HG03066 (cell line): ENCODE data around the gene EFNA5.

Source experiments
- ATAC-seq: cut with Tn5 transposase; IDR thresholded peaks from one replicate; pipeline ENCODE4 v1.9.1; 2021; ENCODE audit warnings: low read depth; ENCODE audit not compliant: unreplicated experiment

The EFNA5 gene

DNA sequence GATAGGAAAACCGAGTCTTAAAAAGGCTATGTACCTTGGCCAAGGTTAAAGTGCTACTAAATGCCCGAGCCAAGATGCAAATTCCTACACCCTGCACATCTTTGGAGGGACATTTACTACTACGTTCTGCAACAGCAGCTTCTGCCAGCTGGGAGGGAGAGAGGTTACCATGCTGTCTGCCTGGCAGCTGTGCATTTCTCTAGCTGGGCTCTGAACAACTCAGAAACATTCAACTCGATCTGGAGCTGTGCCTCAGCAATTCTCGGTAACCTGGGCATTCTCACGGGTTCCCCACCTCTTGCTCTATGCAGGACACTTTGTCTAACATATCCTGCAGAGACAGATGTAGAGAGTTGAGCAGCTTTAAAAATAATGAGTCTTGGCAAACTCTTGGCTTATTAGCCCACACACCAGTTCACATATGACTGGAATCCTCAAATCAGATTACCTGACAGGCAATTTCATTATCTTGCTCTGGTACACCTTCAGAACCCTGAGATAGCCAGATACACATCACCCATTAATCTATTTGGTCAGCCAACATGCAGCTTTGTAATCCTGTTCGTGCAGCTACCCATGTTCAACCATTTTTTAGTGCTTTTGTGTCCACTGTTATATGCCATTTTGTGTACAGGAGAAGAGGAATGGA, 115.8 kb downstream of the EFNA5 start:
- no peak for ATAC-seq

DNA sequence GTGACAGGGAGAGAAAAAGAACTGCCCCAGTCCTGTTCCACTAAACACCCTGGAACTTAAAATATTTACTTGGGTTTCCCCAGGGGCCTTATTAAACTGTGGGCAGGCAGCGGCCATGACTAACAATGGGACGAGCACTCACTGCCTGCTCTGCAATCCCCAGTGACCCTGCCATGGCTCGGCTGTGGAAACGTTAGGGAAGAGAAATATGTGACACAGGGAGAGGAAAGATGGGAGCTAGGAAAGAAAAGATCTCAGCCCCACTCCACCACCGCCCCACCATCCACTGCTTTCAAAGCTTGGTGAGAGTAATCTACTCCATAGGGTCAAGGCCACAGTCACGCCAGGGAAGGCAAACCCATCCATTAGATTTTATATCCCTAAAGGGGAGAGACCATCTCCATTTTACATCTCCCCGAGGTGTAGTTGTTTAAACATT, 117.6 kb downstream of the EFNA5 start:
- ATAC-seq: no peak

DNA sequence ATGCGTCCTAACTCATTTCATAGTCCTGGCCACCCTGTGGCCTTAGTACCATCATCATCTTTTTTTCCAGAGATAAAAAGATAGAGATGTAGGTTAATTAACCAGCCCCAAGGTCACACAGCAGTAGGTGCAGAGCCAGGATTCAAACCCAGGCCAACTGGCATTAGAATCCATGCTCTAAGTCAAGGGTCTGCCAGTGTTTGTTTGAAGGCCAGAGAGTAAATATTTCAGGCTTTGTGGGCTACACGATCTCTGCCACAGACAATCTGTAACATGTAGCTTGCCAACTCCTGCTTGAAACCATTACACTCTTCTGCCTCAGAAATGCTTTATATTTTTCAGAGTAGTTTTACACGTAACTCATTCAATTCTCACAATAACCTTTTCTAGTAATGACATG, 119.6 kb downstream of the EFNA5 start:
- ATAC-seq: no peak

DNA sequence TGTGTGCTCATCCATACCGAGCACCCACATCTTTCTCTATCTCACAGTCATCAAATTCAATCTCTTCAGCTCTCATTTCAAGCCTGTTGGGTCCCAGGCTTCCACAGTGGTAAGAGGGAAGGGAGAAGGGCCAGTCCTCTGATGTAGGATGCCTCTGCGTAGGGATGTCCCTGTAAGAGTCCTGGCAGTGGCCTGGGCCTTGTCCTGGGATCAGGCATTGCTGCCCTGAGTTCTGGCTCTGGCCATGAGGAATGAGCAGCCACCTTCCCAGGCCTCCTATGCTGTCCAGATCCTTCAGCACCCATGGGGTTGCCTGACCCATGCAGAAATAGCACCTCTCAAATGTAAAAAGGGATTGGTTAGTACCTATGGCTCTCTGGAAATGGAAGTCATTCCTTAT, 121.2 kb downstream of the EFNA5 start:
- ATAC-seq: no peak

DNA sequence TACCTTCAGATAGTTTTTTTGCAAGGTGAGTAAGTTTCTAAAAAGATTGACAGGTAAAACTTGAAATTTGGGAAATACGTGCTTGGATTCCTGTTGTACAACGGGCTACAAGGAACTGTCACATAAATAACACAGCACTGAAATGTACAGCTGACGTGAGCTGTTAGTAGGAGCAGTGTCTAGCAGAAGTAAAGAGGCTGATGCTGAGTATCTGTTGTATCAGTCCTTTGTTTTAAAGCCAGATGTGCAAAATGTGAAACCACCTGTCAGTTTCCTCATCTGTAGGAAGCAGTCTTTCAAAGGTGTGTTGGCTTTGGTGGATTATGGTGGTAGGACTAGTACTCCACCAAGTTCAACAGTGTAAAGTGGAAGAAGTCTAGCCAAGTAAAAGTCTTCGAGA, 122.3 kb downstream of the EFNA5 start:
- no peak for ATAC-seq

DNA sequence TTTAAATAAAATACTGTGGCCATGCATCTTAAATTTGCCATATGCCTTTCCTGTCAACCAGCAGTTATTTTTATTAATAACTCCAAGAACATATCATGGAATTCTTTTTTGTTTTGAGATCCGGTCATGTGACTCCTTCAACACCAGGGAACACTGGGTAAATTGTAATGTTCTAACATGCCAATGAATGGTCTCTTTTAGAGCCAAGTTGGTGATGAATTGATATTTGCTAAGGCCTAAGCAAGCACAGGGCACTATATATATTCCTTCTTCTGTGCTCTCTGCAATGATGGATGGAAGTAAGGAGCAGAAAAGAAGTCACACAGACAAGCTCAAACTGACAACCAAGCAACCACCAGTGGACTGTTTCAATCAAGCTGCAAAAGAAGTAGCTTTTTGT, 124.0 kb downstream of the EFNA5 start:
- no peak for ATAC-seq

DNA sequence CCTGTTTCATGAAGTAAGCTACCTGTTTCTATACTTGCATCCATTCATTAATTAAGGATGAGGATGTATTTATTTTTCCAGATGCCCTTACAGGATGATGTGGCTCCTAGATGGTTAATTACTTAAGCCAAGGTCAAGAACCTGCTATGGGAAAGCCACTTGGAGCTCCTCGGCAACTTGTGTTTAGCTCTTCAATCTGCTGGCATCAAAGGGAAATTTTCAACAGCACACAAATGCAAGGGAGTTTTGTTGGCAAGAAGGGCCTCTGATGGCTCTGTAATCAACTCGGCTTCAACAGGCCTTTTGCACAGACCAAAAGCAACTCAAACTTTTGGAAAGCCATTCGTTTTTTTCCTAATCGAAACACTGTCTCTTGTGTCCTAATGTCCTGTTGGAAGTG, 125.3 kb downstream of the EFNA5 start:
- no peak for ATAC-seq

DNA sequence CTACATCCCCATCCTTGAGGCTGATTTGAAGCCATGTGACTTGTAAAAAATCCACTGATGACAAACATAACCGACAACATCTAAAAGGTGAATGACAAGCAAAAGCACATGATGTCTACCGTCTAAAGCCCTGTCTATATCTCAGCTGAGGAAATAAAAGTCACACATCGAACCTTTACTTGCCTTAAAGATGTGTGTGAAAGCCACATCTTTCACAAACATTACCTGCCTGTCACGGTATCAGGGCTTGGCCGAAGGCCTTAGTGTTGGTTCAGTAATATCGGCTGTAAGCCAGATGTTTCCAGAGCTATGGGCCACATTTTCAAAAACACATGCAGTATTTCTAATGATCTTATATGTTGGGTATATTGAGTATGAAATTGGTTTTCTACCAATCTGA, 125.8 kb downstream of the EFNA5 start:
- no peak for ATAC-seq

DNA sequence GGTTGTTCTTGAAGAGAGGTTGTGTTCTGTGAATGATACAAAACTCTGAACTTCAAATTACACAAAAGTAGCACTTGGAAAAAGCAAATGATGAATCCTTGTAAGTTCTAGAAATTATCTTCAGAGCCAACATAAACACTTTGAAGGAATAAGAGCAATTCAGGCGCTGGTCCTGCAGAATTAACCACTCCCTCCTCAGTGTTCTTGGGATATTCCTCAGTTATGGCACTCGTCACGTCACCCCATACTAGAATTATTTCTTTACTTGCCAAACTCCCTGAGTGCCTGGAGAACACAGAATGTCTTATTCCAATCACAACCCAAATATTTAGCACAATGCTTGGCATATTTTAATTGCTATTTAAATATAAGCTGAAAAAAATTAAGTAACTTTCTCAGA, 126.3 kb downstream of the EFNA5 start:
- ATAC-seq: no peak

DNA sequence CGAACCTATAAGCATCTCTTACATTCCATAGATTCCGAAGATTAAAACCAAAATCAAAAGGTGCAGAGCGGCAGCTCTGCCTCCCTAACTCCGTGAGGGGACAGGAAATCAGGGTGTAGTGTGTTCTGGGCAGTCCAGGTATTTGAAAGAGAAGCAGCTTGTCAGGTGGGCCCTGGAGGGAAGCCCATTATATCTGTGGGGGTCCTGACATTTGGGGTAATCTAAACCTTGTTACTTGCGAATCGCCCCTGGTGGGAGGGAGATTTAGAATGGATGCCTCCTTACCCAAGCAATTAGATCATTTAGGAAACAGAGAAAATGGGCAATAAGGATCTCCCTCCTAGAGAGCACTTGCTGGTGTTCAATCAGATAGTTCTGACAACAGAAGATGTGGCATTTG, 126.9 kb downstream of the EFNA5 start:
- ATAC-seq: no peak

DNA sequence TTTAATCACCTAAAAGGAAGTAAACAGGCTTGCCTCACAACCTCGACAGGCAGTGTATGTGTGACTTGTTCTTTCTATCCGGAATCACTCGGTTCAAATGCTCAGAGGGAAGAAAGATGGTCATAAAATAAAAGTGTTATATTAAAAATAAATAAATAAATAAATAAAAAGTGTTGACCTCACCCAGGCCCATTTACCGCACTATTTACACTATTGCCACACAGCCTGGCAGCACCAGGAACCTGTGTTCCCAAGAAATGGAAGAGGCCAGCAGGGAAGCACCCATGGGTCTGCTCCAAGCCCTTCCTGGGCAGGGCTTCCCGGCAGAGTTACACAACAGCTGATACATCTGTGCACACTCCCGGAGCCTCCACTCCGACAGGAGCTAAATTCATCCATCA, 127.9 kb downstream of the EFNA5 start:
- no peak for ATAC-seq

DNA sequence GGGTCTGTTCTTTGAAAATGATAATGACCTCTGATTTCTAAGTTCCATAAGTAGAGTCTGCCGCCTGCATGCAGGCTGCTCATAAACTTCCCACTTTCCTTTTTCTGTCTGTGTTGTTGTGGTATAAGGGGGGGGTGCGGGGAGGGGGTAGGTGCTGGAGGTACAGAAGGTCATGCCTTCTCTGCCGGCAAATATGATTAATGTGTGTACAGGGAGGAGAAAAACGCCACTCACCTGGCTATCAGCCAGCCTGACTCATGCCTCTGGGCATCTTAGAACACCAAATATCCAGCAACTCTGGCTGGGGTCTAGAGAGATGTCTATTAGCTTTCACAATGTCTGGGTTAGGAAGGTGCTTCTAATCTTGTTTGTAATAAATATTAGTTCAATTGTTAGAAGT, 128.3 kb downstream of the EFNA5 start:
- ATAC-seq: peak; percentile 49

DNA sequence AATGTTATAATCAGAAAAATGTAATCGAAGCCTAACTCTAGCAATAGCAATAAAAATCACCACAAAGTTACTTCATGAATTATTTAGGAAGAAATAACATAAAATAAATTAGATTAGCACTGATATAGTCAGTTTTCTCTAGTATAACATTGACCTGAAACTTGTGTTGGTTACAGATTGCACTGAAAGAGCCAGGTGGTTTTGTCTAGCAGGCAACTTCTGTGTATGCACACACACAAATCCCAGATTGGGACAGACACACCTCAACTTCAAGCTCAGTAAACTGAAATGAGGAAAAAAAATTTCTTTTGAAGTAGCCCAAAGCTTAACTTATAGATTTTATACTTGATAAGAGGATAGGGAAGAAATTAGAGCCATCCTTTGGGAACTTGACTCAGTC, 129.3 kb downstream of the EFNA5 start:
- peak; percentile 62 for ATAC-seq

DNA sequence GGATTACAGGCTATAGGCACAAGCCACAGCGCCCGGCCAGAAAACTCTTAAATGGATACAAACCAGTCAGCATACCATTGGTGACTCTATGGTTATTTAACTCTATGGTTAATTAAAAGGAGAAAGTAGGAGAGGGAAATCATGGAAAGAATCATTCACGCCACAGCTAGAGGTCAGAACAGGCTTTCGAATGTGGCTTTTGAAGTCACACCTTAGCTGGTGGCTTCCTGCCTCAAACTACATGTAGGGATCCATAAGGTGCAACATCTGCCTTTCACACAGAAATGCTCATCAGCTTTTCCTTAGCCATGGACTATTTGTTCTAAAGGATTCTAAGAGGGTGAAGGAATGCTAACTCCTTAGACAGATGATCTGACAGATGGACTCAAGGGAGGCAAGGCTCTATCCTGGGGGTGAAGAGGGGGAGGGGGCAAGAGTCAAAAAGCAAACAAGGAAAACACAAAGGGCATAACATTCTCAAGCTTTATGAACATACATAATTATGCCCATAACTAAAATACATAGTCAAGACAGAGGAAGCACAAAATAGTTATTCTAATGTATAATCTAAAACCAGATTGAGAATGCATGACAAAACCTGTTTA, 130.9 kb downstream of the EFNA5 start:
- ATAC-seq: no peak

DNA sequence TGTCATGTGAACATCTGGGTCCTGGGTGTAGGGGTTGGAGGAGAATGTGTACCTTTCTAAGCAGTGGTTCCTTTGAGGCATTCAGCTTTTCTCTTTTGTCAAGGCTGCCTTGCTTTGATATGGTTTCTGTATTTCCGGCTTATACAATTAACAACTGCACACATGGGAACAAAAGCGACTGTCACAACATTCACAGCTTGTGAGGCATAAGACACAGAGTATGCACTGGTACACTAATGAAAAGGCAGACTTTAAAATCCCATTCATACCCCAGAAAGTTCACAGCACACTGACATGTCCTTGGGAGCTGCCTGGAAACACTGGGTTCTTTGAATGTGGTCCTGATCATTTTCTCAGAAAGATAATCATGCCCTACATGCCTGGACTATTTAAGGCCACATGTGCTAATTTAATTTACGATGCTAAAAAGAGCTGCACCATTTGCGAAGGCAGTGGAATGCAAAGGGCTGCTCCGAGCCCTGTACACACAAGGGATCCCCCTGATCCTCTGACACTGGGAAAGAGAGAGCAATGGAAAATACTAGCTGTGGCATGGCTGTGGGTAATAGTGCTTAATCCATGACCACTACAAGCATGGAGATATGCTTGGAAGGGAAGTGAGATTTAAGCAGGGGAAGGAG, 131.8 kb downstream of the EFNA5 start:
- ATAC-seq: no peak

DNA sequence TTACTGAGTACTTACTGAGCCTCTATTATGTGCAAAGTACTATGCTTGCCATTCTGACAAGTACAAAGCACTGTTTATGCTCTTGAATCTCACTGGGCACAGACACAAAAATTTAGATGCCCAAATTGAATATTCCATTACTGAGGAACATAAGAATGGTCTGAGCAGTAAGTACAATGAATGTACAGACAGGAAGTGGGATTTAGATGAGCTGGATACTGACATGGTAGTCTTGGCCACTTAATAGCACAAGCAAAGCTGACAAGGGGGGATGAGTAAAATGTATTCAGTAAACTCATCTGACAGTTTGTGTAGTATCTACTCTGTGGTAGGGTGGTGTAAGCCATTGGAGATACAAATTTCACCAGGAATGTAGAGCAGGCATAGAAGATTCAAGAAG, 132.4 kb downstream of the EFNA5 start:
- ATAC-seq: no peak

DNA sequence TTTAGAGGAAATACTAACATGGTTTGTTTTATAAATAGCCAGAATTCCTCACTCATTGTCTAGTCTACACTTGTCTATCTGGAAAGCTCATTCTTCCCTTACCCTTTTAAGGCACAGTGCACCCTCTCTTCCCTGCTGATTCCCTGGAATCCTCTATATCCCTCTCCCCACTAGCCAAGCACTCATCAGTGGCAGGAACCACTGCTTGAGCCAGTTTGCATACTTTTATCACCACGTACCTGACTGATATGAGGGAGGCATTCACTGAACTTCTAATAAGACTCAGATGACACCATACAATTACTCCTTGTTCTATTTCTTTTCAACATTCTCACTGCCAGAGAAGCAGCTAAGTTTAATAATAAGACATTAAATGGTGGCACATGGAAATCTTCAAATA, 134.9 kb downstream of the EFNA5 start:
- no peak for ATAC-seq

DNA sequence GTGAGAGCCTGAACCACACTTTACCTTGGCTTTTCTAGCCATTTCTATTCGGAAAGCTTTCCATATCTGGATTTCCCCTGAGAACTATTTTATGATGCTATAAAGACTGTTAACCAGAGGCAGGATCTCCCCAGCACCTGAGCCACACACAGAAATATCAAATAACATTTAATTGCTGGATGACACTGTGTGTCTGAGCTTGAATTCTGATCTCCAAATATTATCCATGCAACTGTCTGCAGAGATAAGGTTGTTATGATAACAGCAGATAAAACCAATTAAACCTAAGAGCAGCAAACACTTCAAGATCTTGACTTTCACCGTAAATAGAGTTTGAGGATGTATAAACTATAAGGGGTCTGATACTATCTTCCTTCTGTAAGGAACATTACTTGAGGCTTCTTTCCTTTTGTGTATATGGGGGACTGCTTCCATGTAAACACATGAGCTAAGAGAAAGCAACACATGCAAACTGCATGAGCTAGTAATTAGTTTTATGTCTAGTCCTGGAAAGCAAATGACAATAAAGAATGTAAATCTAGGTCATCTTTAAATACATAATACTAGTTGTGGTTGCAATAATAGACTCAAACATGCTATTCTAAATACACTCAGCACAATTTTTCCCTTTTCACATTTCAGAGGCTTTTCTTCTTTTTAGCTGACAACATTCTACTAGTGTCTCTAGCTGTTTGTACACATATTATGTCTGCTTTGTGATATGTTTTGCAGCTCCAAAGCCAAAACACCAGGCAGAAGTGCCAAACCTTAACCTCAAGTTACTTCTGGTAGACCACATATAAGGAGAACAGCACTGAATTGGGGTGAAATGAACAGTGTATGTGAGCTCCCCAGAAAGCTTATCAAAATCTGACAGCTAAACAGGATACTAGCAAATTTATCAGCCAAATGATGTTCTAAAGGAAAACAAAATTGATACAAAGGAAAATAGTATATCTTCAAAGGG, 136.5 kb downstream of the EFNA5 start:
- ATAC-seq: no peak

DNA sequence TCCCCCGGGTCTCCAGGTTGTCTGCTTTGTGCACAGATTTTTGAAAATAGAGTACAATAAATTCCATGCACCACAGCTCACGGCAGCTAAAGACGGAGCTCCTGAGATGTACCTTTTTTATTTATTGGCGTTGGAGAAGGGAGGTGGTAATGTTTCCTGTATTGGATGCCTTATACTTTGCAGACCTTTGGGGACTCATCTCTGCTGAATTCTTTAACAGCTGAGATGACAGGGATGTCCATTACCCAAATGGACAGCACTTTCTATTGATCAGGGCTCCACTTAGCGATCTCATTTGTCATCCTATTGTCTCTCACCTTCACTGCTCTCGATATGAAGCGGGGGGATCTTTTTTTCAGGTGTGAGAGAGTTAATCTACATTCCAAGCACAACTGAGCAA, 137.8 kb downstream of the EFNA5 start:
- ATAC-seq: no peak

DNA sequence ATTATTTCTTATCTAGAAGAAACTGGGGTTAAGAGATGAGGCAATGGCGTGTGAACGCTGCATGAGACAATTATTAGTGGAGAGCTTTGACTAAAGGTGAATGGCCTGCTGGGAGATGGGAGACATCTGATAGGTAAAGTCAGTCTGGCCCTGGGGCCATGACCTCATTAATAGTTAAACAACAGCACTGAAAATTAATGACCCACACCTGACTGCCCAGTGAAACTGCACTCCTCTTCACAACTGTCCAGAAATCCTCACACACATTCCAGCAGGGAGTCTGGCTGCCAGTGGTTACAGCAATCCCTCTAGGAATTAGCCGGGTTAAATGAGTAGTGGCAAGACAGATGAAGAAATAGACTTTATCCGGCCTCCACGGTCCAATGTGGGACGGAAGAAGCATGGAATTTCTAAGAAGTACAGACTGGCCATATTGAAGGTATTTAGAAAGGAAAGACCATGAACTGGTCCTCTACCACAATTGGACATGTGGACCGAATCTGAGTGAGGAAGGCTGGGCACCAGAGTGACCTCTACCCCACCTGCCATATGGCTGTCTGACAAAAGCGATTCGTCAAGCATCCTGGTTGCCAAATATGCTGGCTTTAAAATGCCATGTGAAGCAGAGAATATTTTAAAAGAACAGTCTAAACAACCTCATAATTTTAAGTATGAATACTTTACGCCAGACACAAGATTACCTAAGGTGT, 138.4 kb downstream of the EFNA5 start:
- no peak for ATAC-seq

DNA sequence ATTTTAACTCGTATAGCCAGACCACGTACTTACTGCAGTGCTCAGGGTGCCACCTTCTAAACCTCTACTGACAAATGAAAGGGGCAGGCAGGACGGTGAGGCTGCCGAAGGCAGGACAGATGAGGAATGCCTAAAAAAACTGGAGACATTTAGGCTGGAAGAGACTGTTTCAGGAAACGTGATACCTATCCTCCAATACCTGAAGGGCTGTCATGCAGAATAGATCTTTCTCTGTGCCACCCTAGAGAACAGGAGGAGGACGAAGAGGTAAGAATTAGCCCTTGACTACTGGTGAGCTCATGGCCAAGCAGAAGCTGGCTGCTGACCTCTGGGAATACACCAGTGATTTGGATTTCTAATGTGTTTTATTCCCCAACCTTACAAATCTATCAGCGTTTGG, 139.4 kb downstream of the EFNA5 start:
- ATAC-seq: no peak
